Measurements from ENCODE around the gene DHDH. TPM values are rescaled to one million over a fixed set of nuclear protein-coding genes. Genes with fewer than 3 reads are reported as not detected.

DHDH gene
- total RNA-seq, 1 experiment from 2014 or later: 3.3 TPM

- no peak for DNase-seq
- H3K4me1 Mint-ChIP-seq (ENCODE audit: low read depth, unreplicated experiment): peaks cover 33% of the 10 kb centered on the region
These were observed 42.9 kb upstream of the DHDH start for GRCh38 chr19:48890551-48890950.

GRCh38 chr19:48895226-48895625 is 38.3 kb upstream of the DHDH start:
- no peak for DNase-seq
- no peaks in the 10 kb centered on the region for H3K9me3 Mint-ChIP-seq (ENCODE audit: unreplicated experiment)
- peaks cover 31% of the 10 kb centered on the region for H3K4me1 Mint-ChIP-seq (ENCODE audit: low read depth, unreplicated experiment)
- H3K27me3 Mint-ChIP-seq (ENCODE audit: insufficient read depth, unreplicated experiment): no peaks in the 10 kb centered on the region
- Histone ChIP-seq H3K27me3 (replicated peaks; ENCODE audit: control insufficient read depth, insufficient read depth, low read length) (no peaks in the 10 kb centered on the region), H3K9me3 (no peaks in the 10 kb centered on the region), H3K4me3 (ENCODE audit: low read depth, low read length) (no peak overlapping the region), H3K4me1 (peaks cover 30% of the 10 kb centered on the region), H3K36me3 (ENCODE audit: control insufficient read depth, insufficient read depth, low read length) (no peaks in the 10 kb centered on the region)
- TF ChIP-seq CTCF (IDR thresholded peaks at IDR 0.05; ENCODE audit: insufficient read depth in 1 of 2, low read depth in 1 of 2, low read length in 1 of 2, severe bottlenecking in 1 of 2, unreplicated experiment in 1 of 2): no peak
- intact Hi-C loops (cut with micrococcal nuclease; ENCODE audit: unreplicated experiment): no loop called here
- ChIA-PET CTCF (no interaction called here), POLR2A (no interaction called here)
- peaks cover 23% of the 10 kb centered on the region for H3K36me3 Mint-ChIP-seq (ENCODE audit: insufficient read depth, unreplicated experiment)
- BruUV-seq (replicated peaks): no TSS peak
- no peak overlapping the region for H3K27ac Mint-ChIP-seq (ENCODE audit: unreplicated experiment)
- H3K4me3 Mint-ChIP-seq (ENCODE audit: unreplicated experiment): no peak overlapping the region

More at GRCh38 chr19:48890551-48890950, 42.9 kb upstream of the DHDH start:
- Mint-ChIP-seq H3K36me3 (ENCODE audit: insufficient read depth, unreplicated experiment) (peaks cover 18% of the 10 kb centered on the region), H3K27me3 (ENCODE audit: insufficient read depth, unreplicated experiment) (no peaks in the 10 kb centered on the region), H3K4me3 (ENCODE audit: unreplicated experiment) (peak overlapping the region; percentile 67), H3K9me3 (ENCODE audit: unreplicated experiment) (no peaks in the 10 kb centered on the region), H3K27ac (ENCODE audit: unreplicated experiment) (peak overlapping the region; percentile 83)
- H3K36me3 ChIP-seq (ENCODE audit: control insufficient read depth, insufficient read depth, low read length): no peaks in the 10 kb centered on the region
- no peaks in the 10 kb centered on the region for H3K27me3 ChIP-seq (replicated peaks; ENCODE audit: control insufficient read depth, insufficient read depth, low read length)
- ChIA-PET CTCF (no interaction called here), POLR2A (no interaction called here)
- H3K4me1 ChIP-seq: peaks cover 47% of the 10 kb centered on the region
- intact Hi-C loops (cut with micrococcal nuclease; ENCODE audit: unreplicated experiment): no loop called here
- no peaks in the 10 kb centered on the region for H3K9me3 ChIP-seq
- peak overlapping the region; percentile 28 for H3K4me3 ChIP-seq (ENCODE audit: low read depth, low read length)
- BruUV-seq (replicated peaks): TSS peak; percentile 40
- no peak for TF ChIP-seq CTCF (IDR thresholded peaks at IDR 0.05; ENCODE audit: insufficient read depth in 1 of 2, low read depth in 1 of 2, low read length in 1 of 2, severe bottlenecking in 1 of 2, unreplicated experiment in 1 of 2)

- H3K27ac Mint-ChIP-seq (ENCODE audit: unreplicated experiment): peak overlapping the region; percentile 37
- ChIA-PET CTCF (interaction anchor here (1.0 kb wide), 1 partner anchor 97 kb away, joined by 4 read pairs; the partner anchor contains the start of genes GYS1 and RUVBL2), POLR2A (no interaction called here)
- no TSS peak for BruUV-seq (replicated peaks)
- intact Hi-C loops (cut with micrococcal nuclease; ENCODE audit: unreplicated experiment): no loop called here
- Histone ChIP-seq H3K4me1 (peaks cover 29% of the 10 kb centered on the region), H3K4me3 (ENCODE audit: low read depth, low read length) (no peak overlapping the region), H3K9me3 (no peaks in the 10 kb centered on the region), H3K27me3 (replicated peaks; ENCODE audit: control insufficient read depth, insufficient read depth, low read length) (no peaks in the 10 kb centered on the region), H3K36me3 (ENCODE audit: control insufficient read depth, insufficient read depth, low read length) (no peaks in the 10 kb centered on the region)
- H3K4me1 Mint-ChIP-seq (ENCODE audit: low read depth, unreplicated experiment): peaks cover 28% of the 10 kb centered on the region
- no peaks in the 10 kb centered on the region for H3K27me3 Mint-ChIP-seq (ENCODE audit: insufficient read depth, unreplicated experiment)
- DNase-seq: no peak
- no peaks in the 10 kb centered on the region for H3K9me3 Mint-ChIP-seq (ENCODE audit: unreplicated experiment)
- no peak overlapping the region for H3K4me3 Mint-ChIP-seq (ENCODE audit: unreplicated experiment)
- no peak for TF ChIP-seq CTCF (IDR thresholded peaks at IDR 0.05; ENCODE audit: insufficient read depth in 1 of 2, low read depth in 1 of 2, low read length in 1 of 2, severe bottlenecking in 1 of 2, unreplicated experiment in 1 of 2)
- H3K36me3 Mint-ChIP-seq (ENCODE audit: insufficient read depth, unreplicated experiment): peaks cover 33% of the 10 kb centered on the region
These were observed 37.2 kb upstream of the DHDH start for GRCh38 chr19:48896191-48896720.
